Psoas muscle (tissue), 8 donors: ENCODE measurements around the gene TRAK1. TPM values are rescaled to one million over a fixed set of nuclear protein-coding genes. Genes with fewer than 3 reads are reported as not detected.

Source experiments
- ATAC-seq, 4 donors: fragments of 200-7000 bp; cut with Tn5 transposase; one replicate each; pipeline ENCODE4 v1.9.1; 2020; ENCODE audit warnings: moderate library complexity in 3 of 4, mild to moderate bottlenecking in 2 of 4
- DNase-seq, 2 donors: peaks; one replicate each; pipeline ENCODE4 v3.0.0-alpha.2; 2020
- H3K27ac ChIP-seq: fragments of 200-600 bp; one replicate; pipeline ENCODE4 v1.8.0; 2022
- H3K27me3 ChIP-seq, 3 donors: fragments of 200-600 bp in 1 of 3; one replicate each; pipeline versions ENCODE4 v1.6.1 to v1.8.0; 2013 to 2022; ENCODE audit warnings: low read length in 2 of 3, mild to moderate bottlenecking in 2 of 3, moderate library complexity in 1 of 3; ENCODE audit not compliant: insufficient read depth in 3 of 3
- H3K36me3 ChIP-seq, 2 donors: fragments of 200-600 bp in 1 of 2; one replicate each; pipeline versions ENCODE4 v1.6.1 to v1.8.0; 2013 to 2022; ENCODE audit warnings: low read depth in 1 of 2, mild to moderate bottlenecking in 1 of 2, moderate library complexity in 1 of 2; ENCODE audit not compliant: insufficient read depth in 1 of 2
- H3K4me1 ChIP-seq: fragments of 200-600 bp; one replicate; pipeline ENCODE4 v1.8.0; 2022
- H3K4me3 ChIP-seq: fragments of 200-600 bp; one replicate; pipeline ENCODE4 v1.8.0; 2022; ENCODE audit warnings: mild to moderate bottlenecking
- H3K9me3 ChIP-seq: fragments of 200-600 bp; one replicate; pipeline ENCODE4 v1.8.0; 2022
- WGBS, 3 donors: extraction: QIAGEN DNeasy Blood & Tissue Kit; methylation state at CpG; one replicate each; pipeline versions ENCODE4 v1.1.6 to v1.1.7; 2013; 5-methylcytosine and 5-hydroxymethylcytosine counted together
- intact Hi-C, 2 donors: fragments of 100-400 bp; cut with DNase I; formaldehyde crosslinking; loops; one replicate each; pipeline versions ENCODE4 v1.11.0 to v1.14.2; 2022
- polyA plus RNA-seq, 3 donors: library from polyadenylated mRNA; stranded (reverse); fragments of 200-250 nt; gene quantifications; one replicate each; pipeline ENCODE4 v1.2.3, GENCODE V29; 2013
- total RNA-seq, 4 donors: library from RNA; stranded (reverse); fragmentation: NEBNext Ultra II Directional in 2 of 4; extraction: Animal tissue kit (Norgen Biotek cat#: 25700) in 2 of 4; gene quantifications; one replicate each; pipeline versions ENCODE4 v1.2.1 to v1.2.4, GENCODE V29; 2021 to 2023
- TF ChIP-seq, protein P1 (sequence below): fragments of 200-600 bp; IDR thresholded peaks from one replicate; pipeline ENCODE4 v1.8.0; 2022; ENCODE audit warnings: antibody characterized with exemption
- donor health status: healthy with polysubstance abuse.
- donor health status: DM: no; HTN: no; CAD: no; lungs with moderate emphysema.
- donor health status: Bipolar disorder and iron deficiency.
- donor health status: healthy.
- donor health status: DM: yes; HTN: yes; CAD: no.
- donor health status: DM: no; HTN: no; CAD: no.
- donor health status: DM: no; HTN: no; CAD: no.
- donor health status: DM: yes; HTN: yes; CAD: no.

Gene TRAK1
- total and polyA plus RNA-seq, 7 donors = 30.8 to 128 (median 94.8) TPM

GRCh38 chr3:42165211-42165610 lies 74.1 kb downstream of the TRAK1 start:
- Histone ChIP-seq H3K27me3 (no peaks in the 10 kb centered on the region), H3K9me3 (no peaks in the 10 kb centered on the region), H3K36me3 (no peaks in the 10 kb centered on the region), H3K27ac (no peak overlapping the region), H3K4me3 (no peak overlapping the region), H3K4me1 (peaks cover 67% of the 10 kb centered on the region)
- TF ChIP-seq, protein P1, sequence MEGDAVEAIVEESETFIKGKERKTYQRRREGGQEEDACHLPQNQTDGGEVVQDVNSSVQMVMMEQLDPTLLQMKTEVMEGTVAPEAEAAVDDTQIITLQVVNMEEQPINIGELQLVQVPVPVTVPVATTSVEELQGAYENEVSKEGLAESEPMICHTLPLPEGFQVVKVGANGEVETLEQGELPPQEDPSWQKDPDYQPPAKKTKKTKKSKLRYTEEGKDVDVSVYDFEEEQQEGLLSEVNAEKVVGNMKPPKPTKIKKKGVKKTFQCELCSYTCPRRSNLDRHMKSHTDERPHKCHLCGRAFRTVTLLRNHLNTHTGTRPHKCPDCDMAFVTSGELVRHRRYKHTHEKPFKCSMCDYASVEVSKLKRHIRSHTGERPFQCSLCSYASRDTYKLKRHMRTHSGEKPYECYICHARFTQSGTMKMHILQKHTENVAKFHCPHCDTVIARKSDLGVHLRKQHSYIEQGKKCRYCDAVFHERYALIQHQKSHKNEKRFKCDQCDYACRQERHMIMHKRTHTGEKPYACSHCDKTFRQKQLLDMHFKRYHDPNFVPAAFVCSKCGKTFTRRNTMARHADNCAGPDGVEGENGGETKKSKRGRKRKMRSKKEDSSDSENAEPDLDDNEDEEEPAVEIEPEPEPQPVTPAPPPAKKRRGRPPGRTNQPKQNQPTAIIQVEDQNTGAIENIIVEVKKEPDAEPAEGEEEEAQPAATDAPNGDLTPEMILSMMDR = no peak
- intact Hi-C loops = no loop called here
- DNase-seq (no peak), ATAC-seq (peak in 1 of 4 donors; percentile 10)
- 67 to 82% (median 70%) methylated on average over 4 of the region's 4 CpGs for WGBS, 3 donors

DNA sequence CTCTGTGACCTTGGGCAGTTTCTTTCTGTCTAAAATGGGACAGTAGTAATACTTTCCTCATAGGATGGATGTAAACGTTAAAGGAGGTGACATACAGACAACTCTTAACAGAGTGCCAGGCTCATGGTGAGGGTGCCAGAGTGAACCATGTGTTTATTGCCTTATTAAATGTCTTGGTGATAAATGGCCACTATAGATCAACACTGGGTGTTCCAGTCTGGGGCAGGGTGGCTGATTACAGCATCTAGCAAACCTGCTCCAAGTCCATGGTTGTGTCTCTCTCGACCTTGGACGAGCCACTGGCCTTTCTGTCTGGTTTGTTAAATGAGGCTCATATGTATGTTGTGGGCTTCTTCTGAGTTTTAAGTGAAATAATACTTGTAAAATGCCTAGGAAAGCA lies 75.1 kb downstream of the TRAK1 start:
- ATAC-seq = peak in 3 of 4 donors; percentile 9 to 19 (median 16)
- Histone ChIP-seq H3K27ac (no peak overlapping the region), H3K4me1 (peaks cover 64% of the 10 kb centered on the region)

DNA sequence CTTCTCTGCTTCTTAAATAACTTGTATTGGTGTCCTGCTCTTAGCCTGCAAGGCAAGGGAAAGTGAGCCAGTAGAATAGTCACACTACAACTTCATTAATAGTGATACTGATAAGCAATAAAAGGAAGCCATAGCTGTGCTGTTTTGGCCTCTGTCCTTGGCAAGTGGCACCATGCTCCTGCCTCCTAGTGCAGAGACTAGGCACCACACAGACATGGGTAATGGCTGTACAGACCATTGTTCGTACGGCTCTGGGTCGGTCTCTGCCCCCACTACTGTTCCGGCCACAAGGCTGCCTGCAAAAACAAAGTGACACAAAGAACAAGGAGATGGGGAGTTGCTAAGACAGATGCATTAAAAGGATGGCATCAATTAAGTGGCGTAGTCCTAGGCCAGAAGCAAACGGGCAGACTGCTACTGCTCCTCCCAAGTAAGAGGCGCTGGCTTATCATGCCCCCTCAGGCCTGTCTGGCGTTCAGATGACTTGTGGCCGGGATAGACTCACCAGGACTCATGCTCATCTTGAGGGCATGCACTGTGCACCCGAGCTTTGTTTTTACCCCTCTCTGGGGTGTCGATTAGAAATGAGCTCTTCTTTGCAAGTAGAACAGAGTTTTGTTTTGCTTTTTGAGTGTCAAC lies 75.6 kb downstream of the TRAK1 start:
- H3K4me1 ChIP-seq = peaks cover 64% of the 10 kb centered on the region
- no peaks in the 10 kb centered on the region for H3K36me3 ChIP-seq
- WGBS, 3 donors = 91 to 95% (median 95%) methylated on average over 11 of the region's 11 CpGs
- intact Hi-C loops = no loop called here
- TF ChIP-seq, protein P1 = no peak
- no peak overlapping the region for H3K27ac ChIP-seq
- no peaks in the 10 kb centered on the region for H3K9me3 ChIP-seq
- no peaks in the 10 kb centered on the region for H3K27me3 ChIP-seq
- DNase-seq (no peak), ATAC-seq (no peak)
- H3K4me3 ChIP-seq = no peak overlapping the region

More for the DNA sequence above, 75.1 kb downstream of the TRAK1 start:
- 28 to 59% (median 40%) methylated on average over 3 of the region's 3 CpGs for WGBS, 3 donors
- TF ChIP-seq, protein P1 = no peak
- H3K36me3 ChIP-seq = no peaks in the 10 kb centered on the region
- intact Hi-C loops = no loop called here
- no peaks in the 10 kb centered on the region for H3K9me3 ChIP-seq
- no peaks in the 10 kb centered on the region for H3K27me3 ChIP-seq
- no peak overlapping the region for H3K4me3 ChIP-seq
- DNase-seq = no peak

DNA sequence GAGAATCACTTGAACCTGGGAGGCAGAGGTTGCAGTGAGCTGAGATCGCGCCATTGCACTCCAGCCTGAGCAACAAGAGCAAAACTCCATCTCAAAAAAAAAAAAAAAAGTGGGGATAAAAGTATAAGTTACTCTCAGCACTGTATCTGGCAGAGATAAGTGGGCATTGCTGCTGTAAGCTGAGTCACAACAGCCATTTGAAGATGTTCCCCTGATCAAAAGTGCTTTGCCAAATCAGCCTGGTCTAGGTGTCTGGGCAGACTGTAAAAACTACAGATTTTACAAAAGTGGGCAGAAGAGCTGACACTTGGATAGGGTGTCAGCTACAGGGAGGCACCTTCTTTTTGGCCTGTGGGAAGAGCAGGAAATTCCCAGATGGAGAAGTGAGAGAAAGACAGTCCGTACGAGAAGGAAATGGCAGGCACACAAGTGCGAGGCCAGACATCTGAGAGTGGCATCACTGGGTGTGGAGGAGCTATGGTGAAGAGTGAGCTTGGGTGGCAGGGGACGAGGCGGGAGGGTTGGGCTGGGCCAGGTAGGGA lies 78.5 kb downstream of the TRAK1 start:
- WGBS, 3 donors = 57 to 74% (median 67%) methylated on average over 7 of the region's 7 CpGs
- ATAC-seq (peak in 1 of 4 donors; percentile 64), DNase-seq (no peak)
- Histone ChIP-seq H3K27me3 (no peaks in the 10 kb centered on the region), H3K4me3 (no peak overlapping the region), H3K27ac (peak overlapping the region; percentile 73), H3K9me3 (no peaks in the 10 kb centered on the region), H3K36me3 (no peaks in the 10 kb centered on the region), H3K4me1 (peaks cover 58% of the 10 kb centered on the region)
- TF ChIP-seq, protein P1 = no peak
- intact Hi-C loops = no loop called here
